Measurements from ENCODE around the gene EEF1AKMT3.

Gene EEF1AKMT3

GRCh38 chr12:57777367-57777766, 5.0 kb downstream of the EEF1AKMT3 start:
- H3F3A ChIP-seq (ENCODE audit: low read depth), result no peaks in the 10 kb centered on the region
- no peaks in the 10 kb centered on the region for H3K9me3 ChIP-seq (ENCODE audit: insufficient read depth, low read depth, low read length)
- H3K9ac ChIP-seq (ENCODE audit: low read depth, low read length, poor library complexity, severe bottlenecking), result no peak overlapping the region
- no peaks in the 10 kb centered on the region for H4K20me1 ChIP-seq (ENCODE audit: insufficient read depth, low read length, poor library complexity, severe bottlenecking)
- no peak overlapping the region for H3K4me2 ChIP-seq (ENCODE audit: low read depth, low read length, poor library complexity, severe bottlenecking)
- H3K36me3 ChIP-seq (ENCODE audit: insufficient read depth, low read length), result no peaks in the 10 kb centered on the region
- H3K9me2 ChIP-seq (replicated peaks; ENCODE audit: low read depth, low read length), result no peaks in the 10 kb centered on the region
- no peaks in the 10 kb centered on the region for H3K27me3 ChIP-seq (ENCODE audit: insufficient read depth, low read length, poor library complexity, severe bottlenecking)
- peaks cover 17% of the 10 kb centered on the region for H3K4me1 ChIP-seq (ENCODE audit: insufficient read depth, low read length, poor library complexity, severe bottlenecking)
- TF ChIP-seq CTCF (conservative IDR thresholded peaks at IDR 0.05; ENCODE audit: low read length) (no peak), EZH2phosphoT487 (IDR thresholded peaks at IDR 0.05; ENCODE audit: borderline replicate concordance) (no peak)
- H2AFZ ChIP-seq (ENCODE audit: low read length), result no peak overlapping the region
- peaks cover 6% of the 10 kb centered on the region; the same call in 1 of the 2 replicates for H3K79me2 ChIP-seq (ENCODE audit: insufficient read depth, low read length)
- no peak overlapping the region for H3K4me3 ChIP-seq (ENCODE audit: low read length, poor library complexity, severe bottlenecking)

GRCh38 chr12:57777911-57778310, 5.5 kb downstream of the EEF1AKMT3 start:
- Histone ChIP-seq H3K79me2 (ENCODE audit: insufficient read depth, low read length) (peaks cover 9% of the 10 kb centered on the region), H3K9ac (ENCODE audit: low read depth, low read length, poor library complexity, severe bottlenecking) (no peak overlapping the region), H2AFZ (ENCODE audit: low read length) (no peak overlapping the region), H3F3A (ENCODE audit: low read depth) (no peaks in the 10 kb centered on the region), H3K36me3 (ENCODE audit: insufficient read depth, low read length) (no peaks in the 10 kb centered on the region), H3K4me2 (ENCODE audit: low read depth, low read length, poor library complexity, severe bottlenecking) (no peak overlapping the region), H3K27me3 (ENCODE audit: insufficient read depth, low read length, poor library complexity, severe bottlenecking) (no peaks in the 10 kb centered on the region), H3K4me1 (ENCODE audit: insufficient read depth, low read length, poor library complexity, severe bottlenecking) (peaks cover 18% of the 10 kb centered on the region), H4K20me1 (ENCODE audit: insufficient read depth, low read length, poor library complexity, severe bottlenecking) (peaks cover 2% of the 10 kb centered on the region), H3K9me2 (replicated peaks; ENCODE audit: low read depth, low read length) (no peaks in the 10 kb centered on the region), H3K4me3 (ENCODE audit: low read length, poor library complexity, severe bottlenecking) (no peak overlapping the region), H3K9me3 (ENCODE audit: insufficient read depth, low read depth, low read length) (no peaks in the 10 kb centered on the region)
- no peak for TF ChIP-seq CTCF (conservative IDR thresholded peaks at IDR 0.05; ENCODE audit: low read length)
- no peak for TF ChIP-seq EZH2phosphoT487 (IDR thresholded peaks at IDR 0.05; ENCODE audit: borderline replicate concordance)

- Histone ChIP-seq H3K27me3 (ENCODE audit: insufficient read depth, low read length, poor library complexity, severe bottlenecking) (no peaks in the 10 kb centered on the region), H3K36me3 (ENCODE audit: insufficient read depth, low read length) (no peaks in the 10 kb centered on the region), H3K9ac (ENCODE audit: low read depth, low read length, poor library complexity, severe bottlenecking) (no peak overlapping the region), H3F3A (ENCODE audit: low read depth) (no peaks in the 10 kb centered on the region), H3K4me1 (ENCODE audit: insufficient read depth, low read length, poor library complexity, severe bottlenecking) (peaks cover 22% of the 10 kb centered on the region), H3K4me3 (ENCODE audit: low read length, poor library complexity, severe bottlenecking) (no peak overlapping the region), H3K9me3 (ENCODE audit: insufficient read depth, low read depth, low read length) (no peaks in the 10 kb centered on the region), H3K79me2 (ENCODE audit: insufficient read depth, low read length) (peaks cover 19% of the 10 kb centered on the region), H3K4me2 (ENCODE audit: low read depth, low read length, poor library complexity, severe bottlenecking) (no peak overlapping the region), H4K20me1 (ENCODE audit: insufficient read depth, low read length, poor library complexity, severe bottlenecking) (peaks cover 10% of the 10 kb centered on the region), H3K9me2 (replicated peaks; ENCODE audit: low read depth, low read length) (no peaks in the 10 kb centered on the region), H2AFZ (ENCODE audit: low read length) (no peak overlapping the region)
- no peak for TF ChIP-seq CTCF (conservative IDR thresholded peaks at IDR 0.05; ENCODE audit: low read length)
- TF ChIP-seq EZH2phosphoT487 (IDR thresholded peaks at IDR 0.05; ENCODE audit: borderline replicate concordance), result no peak
Observed at GRCh38 chr12:57779736-57780135, 7.3 kb downstream of the EEF1AKMT3 start.

Data from Loucy (cell line).